ENCODE measurements around the gene PTPRD.
"Not testable (repeated sequence)": the region's sequence is repeated elsewhere in the genome, so short reads cannot be mapped to it uniquely, and the experiment has no call there.

PTPRD gene

DNA sequence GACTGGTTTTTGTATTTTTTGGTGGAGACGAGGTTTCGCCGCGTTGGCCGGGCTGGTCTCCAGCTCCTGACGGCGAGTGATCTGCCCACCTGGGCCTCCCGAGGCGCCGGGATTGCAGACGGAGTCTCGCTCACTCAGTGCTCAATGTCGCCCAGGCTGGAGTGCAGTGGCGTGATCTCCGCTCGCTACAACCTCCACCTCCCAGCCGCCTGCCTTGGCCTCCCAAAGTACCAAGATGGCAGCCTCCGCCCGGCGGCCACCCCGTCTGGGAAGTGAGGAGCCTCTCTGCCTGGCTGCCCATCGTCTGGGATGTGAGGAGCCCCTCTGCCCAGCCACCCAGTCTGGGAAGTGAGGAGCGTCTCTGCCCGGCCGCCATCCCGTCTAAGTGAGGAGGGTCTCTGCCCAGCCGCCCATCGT lies 163.6 kb downstream of the PTPRD start:
- DNase-seq = not testable (repeated sequence)

DNA sequence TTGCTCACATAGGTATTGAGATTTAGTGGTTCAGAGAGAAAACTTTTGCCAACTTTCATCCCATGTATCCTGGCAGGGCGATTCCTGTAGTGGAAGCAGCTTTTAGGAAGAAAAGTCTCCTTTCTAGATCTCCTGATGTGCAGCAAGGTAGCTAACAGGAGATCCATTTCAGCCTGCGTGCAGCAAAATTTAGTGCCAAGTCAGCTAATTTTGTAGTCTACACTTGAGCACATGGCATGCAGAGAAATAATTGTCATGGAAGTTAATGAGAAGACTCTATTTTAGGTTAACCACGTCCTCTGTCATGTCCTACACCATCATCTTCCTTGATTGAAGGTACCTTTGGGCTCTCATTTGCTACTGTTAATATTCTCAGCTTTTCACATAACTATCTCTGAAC lies 165.8 kb downstream of the PTPRD start:
- DNase-seq = no peak

DNA sequence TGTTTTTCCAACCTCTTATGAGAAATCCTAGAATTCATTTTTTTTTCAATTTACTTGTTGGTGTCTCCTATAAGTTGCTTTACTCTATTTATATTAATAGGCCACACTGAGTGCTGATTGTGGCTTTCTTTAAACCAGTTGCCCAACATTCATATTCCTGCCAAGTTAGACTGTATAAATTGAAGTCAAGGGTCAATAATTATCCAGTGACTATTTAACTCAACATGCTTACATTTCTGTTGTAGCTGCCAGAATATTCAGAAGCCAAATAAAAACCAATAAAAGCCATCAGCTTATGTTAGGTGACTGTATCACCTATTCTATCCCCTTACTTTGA lies 169.0 kb downstream of the PTPRD start:
- DNase-seq = no peak

DNA sequence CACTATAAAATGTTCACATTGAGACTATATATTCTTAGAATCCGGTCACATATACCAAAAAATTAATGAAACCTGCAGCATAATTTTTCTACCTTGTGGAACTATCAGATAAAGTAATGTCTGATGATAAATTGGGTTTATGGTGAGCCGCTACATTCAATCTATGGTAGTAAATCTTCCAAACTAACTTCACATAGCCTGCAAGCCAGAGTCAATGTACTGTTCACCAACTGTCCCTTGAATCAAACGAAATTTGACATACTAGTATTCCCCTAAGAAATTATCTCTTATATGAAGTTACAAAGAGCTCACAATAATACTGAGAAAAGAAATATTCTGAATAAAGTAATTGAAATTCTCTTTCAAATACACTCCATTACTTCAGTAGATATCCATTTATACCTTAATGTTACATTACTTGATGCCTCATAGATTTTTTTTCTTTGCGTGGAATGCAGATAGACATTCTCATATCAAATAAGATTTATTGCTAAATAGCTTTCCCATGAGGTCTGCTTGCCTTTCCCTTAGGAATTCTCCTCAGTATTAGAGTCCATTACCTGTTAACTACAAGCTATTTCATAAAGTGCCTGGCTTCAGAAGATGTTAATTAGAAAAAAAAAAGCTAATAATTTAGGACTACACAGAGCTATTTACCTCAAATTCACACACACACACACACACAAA lies 169.5 kb downstream of the PTPRD start:
- DNase-seq = no peak

DNA sequence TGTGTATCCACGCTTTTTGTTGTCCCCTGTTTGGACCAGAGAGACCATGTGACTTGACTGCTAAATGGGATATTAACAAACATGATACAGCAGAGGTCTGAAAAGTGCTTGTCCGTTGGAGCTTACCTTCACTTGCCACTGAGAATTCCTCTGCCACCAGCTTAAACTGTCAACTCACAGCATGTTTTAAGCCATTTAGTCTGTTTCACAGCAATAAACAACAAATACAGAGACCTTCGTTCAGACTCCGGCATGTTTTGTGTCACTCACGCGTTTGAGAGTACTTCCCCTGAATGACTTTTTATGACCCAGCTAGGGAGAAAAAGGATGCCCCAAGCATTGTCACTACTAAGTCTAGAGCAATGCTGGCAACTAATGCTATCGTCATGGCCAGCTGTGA lies 173.8 kb downstream of the PTPRD start:
- DNase-seq = no peak

DNA sequence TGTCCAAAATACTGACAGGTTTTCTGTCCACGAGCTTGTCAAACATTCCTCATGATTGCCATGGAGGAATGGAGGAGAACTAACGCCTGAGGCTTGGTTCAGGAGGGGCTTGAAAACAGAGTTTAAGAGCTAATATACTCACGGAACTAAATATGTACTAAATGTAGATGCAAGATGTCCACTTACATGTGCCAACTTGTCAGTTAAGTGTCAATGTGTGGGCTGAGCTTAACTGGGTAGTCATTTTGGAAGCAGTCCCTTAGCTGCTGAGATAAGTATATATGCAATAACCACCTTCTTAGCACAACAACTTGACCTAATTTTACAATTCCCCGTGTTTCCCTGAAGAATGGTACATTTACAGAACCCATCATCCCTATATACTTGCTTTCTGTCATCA lies 176.0 kb downstream of the PTPRD start:
- DNase-seq = no peak

DNA sequence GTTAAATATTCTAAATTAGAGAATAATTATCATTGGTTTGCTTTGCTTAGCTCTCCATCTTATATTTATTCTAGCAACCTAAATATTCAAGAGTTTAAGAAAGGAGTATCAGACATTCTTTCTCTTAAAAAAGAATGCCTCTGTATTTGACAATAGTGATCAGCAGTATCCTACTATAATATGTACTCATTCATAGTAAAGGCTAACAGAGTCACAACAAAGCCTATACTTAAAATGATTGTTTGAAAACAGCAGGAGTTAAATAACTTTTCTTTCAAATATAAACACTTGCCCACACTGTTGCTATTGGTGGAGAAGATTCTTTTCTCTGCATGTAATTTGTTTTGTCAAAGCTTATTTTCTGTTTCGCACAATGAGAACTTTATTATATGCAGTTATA lies 178.4 kb downstream of the PTPRD start:
- no peak for DNase-seq

DNA sequence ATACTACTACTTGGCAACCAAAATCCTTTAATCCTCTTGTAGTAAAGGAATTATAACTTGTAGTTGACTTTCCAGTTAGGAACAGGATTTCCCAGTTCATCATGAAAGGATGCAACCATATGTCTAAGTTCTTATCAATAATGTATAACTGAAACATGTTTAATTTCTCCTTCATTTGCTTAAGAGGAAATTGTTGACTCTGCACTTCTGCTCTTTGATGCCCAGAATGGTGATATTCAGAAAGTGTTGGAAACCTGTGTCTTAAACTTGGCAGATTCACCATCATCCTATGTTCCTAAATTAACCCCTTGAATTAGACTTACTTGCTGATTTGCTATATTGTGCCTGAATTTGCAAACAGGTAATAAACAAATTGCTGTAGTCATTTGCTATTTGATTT lies 201.5 kb downstream of the PTPRD start:
- DNase-seq = no peak

DNA sequence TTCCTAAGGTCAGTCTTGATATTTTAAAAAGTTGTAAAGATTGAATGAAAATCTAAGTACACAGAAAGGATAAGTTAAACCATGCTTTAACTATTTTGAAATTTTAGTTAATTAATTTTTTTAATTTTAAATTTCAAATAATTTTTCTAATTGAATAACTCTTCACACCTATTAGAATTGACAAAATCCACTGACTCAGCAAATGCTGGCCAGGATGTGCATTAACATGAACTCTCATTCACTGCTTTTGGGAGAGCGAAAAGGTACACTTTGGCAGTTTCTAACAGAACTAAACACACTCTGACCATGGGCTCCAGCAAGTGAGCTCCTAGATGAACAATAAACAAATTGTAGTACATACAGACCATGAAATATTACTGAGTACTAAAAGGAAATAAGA lies 209.5 kb downstream of the PTPRD start:
- no peak for DNase-seq

DNA sequence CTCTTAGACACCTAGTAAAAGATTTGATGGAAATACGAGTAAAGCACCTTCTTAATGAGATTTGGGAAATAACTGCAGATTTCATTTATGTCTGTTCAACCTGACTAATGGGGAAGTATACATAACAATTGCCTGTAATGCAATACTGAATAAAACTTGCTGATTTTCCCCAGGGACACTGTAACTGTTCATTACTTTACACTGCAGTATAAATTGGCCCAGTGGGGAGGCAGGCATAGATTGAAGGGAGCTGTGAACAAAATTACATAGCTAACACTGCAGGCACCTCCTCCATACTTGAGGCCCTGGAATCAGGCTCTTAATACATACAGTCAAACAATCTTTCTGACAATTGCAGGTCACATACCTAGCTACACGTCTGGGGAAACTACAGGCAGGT lies 216.2 kb downstream of the PTPRD start:
- no peak for DNase-seq

DNA sequence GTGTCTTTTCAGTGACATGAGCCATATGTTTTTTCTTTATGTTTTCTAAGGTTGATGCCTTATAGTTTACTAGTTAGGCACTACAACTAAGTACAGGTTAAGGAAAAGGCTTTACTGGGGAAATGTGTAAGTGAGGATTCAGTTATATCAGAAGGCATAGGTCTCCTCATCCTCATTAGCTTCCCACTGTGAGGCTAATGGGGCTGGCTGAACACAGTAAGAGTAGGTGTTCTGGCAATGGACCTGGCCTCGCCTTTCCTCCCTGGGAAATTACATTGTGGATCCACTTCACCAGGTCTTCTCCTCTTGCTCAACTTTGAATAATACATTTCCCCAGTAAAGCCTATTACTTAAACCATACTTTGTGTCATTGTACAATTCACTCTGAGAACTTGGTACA lies 225.5 kb downstream of the PTPRD start:
- no peak for DNase-seq

DNA sequence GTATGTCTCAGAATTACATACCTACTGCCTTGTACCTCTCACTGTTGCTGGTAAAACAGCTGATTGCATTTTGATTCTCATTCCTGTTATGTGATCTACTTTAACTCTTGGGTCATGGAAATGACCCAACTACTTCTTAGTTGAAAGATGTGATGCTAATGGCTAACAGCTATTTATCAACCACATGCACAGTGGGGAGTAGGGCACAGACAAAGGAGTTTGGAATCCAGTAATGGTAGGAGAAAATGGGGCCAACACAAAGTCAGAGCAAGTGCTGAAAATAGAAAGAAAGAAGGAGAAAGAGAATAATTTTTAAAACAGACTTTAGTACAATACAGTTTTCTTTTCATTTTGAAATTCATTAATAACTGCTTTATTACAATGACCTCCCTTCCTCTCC lies 241.0 kb downstream of the PTPRD start:
- DNase-seq = no peak

DNA sequence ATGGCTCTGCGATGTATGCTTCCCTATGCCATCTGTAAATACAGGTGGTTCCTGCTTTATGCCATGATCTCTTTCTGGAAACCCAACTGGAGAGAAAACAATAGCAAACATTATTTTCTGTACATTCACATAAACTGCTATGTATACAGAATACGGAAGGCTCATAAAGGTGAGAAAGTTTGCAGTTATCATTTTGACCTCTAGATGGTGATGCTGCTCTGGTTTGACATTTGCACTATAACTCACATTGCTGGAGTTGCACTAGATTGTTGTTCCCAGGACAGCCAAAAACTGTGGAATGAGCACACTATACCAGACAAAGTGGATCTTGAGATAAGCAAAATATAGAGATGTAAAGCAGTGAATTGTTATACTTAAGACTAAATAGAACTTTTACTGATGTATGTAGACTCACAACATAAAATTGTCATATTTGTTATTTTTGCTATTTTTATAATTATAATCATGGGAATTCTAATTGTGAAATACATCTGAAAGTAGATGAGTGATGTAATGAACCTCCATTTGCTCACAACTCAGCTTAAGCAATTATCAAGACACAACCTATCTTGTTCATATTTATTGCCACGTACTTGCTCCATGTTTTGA lies 246.5 kb downstream of the PTPRD start:
- DNase-seq = no peak

DNA sequence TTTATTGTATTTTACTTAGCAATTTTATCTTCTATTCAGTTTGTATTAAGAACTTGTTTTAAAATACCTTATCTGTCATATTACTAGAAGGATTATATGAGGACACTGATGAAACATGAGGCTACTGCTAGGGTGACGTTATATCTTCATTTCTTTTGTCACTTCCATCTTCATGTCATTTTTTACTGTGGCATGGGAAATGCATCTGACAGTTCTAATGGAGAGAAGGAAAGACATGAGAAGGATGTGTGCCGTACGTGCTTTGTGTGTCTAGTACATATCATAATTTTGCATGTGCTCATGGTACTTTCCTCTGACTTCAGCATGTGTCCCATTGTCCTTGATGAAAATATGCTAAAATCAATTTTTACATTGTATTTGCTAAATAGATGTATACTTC lies 258.2 kb downstream of the PTPRD start:
- no peak for DNase-seq

DNA sequence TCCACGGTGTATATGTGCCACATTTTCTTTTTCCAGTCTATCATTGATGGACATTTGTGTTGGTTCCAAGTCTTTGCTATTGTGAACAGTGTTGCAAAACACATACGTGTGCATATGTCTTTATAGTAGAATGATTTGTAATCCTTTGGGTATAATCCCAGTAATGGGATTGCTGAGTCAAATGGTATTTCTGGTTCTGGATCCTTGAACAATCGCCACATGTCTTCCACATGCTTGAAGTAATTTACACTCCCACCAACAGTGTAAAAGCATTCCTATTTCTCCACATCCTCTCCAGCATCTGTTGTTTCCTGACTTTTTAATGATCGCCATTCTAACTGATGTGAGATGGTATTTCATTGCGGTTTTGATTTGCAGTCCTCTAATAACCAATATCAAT lies 267.2 kb downstream of the PTPRD start:
- DNase-seq = not testable (repeated sequence)

DNA sequence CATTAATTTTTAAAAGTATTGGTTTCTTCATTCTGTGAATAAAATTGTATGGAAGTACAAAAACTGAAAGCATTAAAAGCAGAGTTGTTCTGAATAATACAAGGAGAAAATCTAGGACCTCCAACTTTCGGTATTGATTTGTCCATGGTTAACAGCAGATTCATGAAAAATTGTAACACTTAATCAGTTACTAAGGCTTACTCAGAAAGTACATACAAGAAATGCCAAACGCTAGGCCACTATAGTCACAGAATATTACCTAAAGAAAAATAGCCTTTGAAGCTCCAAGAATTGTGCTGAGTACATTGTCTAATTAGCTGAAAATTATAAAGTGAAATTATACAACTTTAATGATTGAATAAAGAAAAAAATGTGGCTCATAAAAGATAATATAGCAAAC lies 271.7 kb downstream of the PTPRD start:
- DNase-seq = no peak

DNA sequence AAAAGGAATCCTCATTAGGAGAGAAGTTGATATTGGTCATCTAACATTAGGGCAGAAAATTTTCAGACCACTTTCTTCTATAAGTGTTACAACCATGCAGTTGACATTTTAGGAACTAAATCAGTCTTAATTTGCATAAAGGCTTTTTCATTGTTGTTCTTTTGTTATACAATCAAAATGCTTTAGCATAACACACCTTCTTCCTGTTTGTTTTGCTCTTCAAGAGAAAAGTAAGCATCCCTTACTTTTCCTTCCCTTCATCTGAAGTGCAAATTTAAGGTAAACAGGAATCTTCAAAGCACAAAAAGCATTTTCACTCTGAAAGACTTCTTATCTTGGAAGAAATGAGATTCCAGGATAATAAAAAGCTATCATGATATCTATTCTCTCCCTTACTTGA lies 273.6 kb downstream of the PTPRD start:
- no peak for DNase-seq

DNA sequence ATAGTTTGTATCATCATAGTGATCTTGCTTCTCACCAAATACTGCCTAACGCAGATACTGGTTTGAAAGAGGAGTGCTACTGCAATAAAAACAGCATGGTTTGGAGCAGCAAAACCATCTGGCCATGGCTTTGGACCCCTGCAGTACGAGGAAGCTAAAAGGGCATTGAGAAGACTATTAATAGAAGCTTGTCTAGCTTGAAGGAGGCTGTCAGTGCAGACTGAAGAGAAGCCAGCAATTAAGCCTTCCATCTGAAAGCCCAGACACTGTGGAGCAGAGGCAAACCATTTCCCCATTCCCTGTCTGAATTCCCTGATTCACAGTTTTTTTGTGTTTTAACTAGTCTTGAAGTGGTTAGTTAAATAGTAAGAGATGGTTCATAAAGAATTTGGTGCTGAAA lies 281.6 kb downstream of the PTPRD start:
- no peak for DNase-seq

DNA sequence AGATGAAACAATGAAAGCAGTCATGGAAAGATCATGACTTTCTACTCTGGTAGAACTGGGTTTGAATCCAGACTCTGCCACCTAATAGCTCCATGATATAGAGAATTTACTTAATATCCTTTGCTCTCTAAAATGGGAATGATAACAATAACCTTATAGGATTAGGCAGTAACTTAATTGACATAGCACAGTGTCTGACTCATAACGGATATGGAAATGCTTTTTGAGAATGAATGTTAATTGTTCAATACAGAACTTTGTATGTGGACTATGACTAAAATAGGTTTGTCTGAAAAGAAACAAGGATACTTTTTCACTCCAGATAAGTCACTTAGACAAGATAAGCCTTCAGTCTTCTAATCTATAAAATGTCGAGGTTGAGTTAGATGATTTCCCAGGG lies 330.7 kb downstream of the PTPRD start:
- DNase-seq = no peak

DNA sequence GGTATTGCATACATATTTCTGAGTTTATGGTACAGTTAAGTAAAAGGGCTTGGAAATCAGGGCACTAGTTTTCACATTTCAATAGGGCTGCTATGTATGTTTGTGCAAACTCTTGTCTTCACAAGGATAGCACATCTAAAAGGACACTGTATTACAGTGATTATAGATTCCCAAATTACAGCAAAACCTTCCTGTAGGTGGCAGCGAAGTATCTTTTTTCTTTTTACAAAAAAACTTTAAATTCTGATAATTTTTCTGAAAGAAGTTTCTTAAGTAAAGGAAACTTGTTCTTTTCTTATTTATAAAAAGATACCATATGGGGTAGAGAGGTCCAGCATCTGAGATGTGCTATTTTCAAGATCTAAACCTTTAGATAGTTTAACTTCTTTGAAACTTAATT lies 337.8 kb downstream of the PTPRD start:
- DNase-seq = no peak

DNA sequence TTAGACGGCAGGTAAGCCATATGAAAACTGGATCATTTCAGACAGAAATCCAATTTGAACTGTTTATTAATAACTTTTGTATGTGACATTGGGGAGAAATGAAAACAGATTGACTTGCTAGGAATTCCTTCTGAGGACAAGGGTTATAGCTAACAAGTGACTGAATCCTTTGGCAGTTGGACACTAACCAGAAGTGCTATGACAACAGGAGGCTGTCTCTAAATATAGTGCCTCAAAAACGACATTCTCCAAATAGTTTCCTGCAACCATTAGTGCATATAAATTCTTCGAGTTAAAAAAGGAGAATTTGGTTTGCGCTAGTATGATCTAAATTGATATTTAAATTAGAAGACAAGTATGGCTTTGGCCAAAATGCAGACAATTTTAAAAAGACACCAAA lies 338.6 kb downstream of the PTPRD start:
- DNase-seq = no peak

DNA sequence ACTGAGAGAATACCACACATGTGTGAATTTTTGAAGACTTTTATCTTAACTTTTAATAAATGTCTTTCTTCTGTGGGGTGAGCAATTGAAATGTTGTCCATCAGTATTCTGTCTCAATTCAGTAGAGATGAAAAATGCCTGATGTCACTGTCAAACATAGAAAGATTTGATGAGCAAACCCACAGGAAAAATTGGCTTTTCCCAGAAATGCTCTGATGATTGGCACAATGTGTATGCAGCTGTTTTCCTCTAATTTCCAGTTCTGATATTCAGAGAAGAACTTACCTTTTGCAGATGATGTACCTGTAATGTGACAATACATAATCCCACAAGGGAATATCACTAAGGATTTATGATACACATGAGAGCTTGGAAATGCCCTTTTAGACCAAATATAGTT lies 340.0 kb downstream of the PTPRD start:
- DNase-seq = no peak

DNA sequence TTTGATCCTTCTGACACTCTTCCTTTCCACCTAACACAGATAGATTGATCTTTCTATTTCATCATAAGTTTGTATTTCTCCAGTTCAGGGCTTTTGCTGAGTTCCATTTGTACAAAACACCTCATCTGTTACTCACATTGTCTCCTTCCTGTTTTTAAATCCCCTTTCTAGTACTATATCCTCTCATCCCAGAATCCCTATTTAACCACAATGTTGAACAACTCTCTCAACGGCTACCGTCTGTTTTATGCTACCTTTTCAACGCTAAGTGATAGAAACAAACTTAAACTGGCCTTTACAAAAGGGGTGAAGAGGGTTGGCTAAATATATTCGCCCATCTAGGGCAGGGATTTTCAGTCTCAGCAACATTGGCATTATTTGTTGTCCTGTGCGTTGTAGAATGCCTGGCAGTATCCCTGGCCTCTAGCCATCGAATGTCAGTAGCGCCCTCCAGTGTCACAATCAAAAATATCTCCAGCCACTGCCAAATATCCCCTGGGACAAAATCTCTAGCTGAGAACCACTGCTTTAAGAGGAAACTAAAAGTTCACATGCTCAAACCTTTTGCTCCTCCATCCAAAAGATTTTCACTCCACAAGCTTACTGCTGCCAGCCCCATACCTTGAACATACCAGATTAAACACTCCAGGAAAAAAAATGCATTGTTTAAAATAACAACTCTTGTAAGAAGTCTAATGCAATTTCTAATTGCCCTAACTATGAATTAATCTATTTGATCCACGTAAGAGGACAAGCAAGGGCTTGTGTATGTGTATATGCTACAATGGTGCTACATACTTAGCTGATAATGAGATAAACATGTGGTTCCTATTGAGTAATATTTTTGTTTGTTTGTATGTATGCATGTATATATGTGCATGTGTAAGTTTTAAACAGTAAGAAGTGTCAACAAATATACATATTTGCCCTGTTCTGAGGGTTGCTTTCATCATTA lies 344.0 kb downstream of the PTPRD start:
- DNase-seq = no peak

DNA sequence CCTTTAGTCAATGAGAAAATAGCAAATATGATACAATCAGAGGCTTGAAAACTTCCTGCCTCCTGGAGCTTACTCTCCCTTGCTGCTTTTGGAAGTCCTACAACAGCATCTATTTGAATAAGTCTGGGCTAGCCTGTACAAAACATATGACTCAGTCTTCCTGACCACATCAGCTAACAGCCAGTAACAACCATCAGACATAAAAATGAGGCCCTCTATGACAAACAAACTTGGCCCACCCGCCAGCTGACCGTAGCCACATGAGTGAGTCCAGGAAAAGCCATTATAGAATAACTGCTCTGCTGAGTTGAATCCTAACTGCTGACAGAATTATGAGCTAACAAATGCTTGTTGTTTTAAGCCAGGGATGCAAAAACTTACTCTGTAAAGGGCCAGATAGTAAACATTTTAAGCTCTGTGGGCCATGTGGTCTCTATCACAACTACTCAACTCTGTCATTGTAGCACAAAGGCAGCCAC lies 347.6 kb downstream of the PTPRD start:
- DNase-seq = no peak

Measured in NCI-H2029 (cell line).